Measurements from ENCODE around the gene ABHD2.
"Not testable (repeated sequence)": the region's sequence is repeated elsewhere in the genome, so short reads cannot be mapped to it uniquely, and the experiment has no call there.

The ABHD2 gene

GRCh38 chr15:89087830-89088604 lies at the start of gene ABHD2:
Gene ABHD2, plus strand, starts transcription at chr15:89088456. Its CDS starts 27,872 bp downstream, at chr15:89116328.
- DNase-seq, result peak; percentile 100

- DNase-seq, result no peak
Measured at GRCh38 chr15:89039142-89039541, 49.1 kb upstream of the ABHD2 start.

- DNase-seq, result no peak
Measured at GRCh38 chr15:89041507-89041906, 46.7 kb upstream of the ABHD2 start.

GRCh38 chr15:89042387-89042786 lies 45.9 kb upstream of the ABHD2 start:
- DNase-seq, result no peak

- DNase-seq, result no peak
Measured at GRCh38 chr15:89043031-89044002, 44.9 kb upstream of the ABHD2 start.

GRCh38 chr15:89049016-89049666 lies 39.1 kb upstream of the ABHD2 start:
- not testable (repeated sequence) for DNase-seq

GRCh38 chr15:89051875-89052274 lies 36.4 kb upstream of the ABHD2 start:
- no peak for DNase-seq

- no peak for DNase-seq
Measured at GRCh38 chr15:89052474-89052873, 35.8 kb upstream of the ABHD2 start.

GRCh38 chr15:89054873-89055272 lies 33.4 kb upstream of the ABHD2 start:
- no peak for DNase-seq

GRCh38 chr15:89057506-89058133 lies 30.6 kb upstream of the ABHD2 start:
- DNase-seq, result peak; percentile 68

- DNase-seq, result no peak
Measured at GRCh38 chr15:89058376-89058775, 29.9 kb upstream of the ABHD2 start.

- no peak for DNase-seq
Measured at GRCh38 chr15:89058876-89059405, 29.3 kb upstream of the ABHD2 start.

- DNase-seq, result no peak
Measured at GRCh38 chr15:89066280-89066679, 22.0 kb upstream of the ABHD2 start.

GRCh38 chr15:89067751-89068150 lies 20.5 kb upstream of the ABHD2 start:
- no peak for DNase-seq

GRCh38 chr15:89068325-89068784 lies 19.9 kb upstream of the ABHD2 start:
- no peak for DNase-seq

GRCh38 chr15:89070197-89071124 lies 17.8 kb upstream of the ABHD2 start:
- DNase-seq, result no peak

- DNase-seq, result no peak
Measured at GRCh38 chr15:89071471-89071870, 16.8 kb upstream of the ABHD2 start.

- DNase-seq, result no peak
Measured at GRCh38 chr15:89072277-89072869, 15.9 kb upstream of the ABHD2 start.

GRCh38 chr15:89074402-89075012 lies 13.7 kb upstream of the ABHD2 start:
- no peak for DNase-seq

GRCh38 chr15:89075101-89075640 lies 13.1 kb upstream of the ABHD2 start:
- no peak for DNase-seq
